ENCODE data around the gene HOXB8. TPM values are rescaled to one million over a fixed set of nuclear protein-coding genes. Genes with fewer than 3 reads are reported as not detected.

Gene HOXB8
- total RNA-seq, 1 donor from 2014 or later = not detected

DNA sequence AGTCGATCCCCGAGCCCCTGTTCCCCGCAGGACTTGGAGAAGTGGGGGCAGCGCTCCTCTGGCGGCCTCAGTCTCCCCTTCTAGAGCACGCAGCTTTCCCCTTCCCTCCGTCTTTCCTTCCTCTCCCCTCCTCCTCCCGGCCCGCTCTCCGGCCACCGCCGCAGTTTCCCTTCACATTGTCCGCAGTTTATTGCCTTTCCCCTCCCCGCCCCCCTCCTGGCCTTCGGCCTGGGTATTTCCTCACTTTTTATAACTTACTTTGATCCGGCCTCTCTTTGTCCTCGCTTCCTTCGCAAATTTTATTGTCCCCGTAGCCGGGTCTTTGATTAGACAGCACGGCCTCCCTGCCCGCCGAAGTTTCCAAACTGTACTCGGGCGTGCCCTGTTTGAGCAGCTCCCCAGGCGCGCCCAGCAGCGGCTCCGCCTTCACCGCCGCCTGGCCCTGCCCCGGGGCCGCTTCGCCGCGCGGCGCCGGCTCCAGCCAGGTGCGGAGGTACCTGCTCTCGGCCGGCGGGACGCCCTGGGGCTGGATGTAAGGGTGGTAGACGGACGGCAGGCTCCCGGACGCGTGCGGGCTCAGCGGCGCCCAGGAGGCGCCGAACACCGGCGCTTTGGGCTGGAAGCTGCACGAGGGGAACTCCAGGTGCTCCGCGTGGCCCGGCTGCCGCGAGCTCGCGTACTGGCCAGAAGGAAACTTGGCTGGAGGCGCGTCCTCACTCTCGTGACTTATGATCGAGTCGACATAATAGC lies 10.6 kb upstream of the HOXB8 start:
- Mint-ChIP-seq H3K27me3 (ENCODE audit: low read depth) (peaks cover 83% of the 10 kb centered on the region), H3K27ac (ENCODE audit: unreplicated experiment) (no peak overlapping the region), H3K36me3 (ENCODE audit: low read depth) (peaks cover 5% of the 10 kb centered on the region), H3K9me3 (ENCODE audit: low read depth) (no peaks in the 10 kb centered on the region), H3K4me3 (ENCODE audit: unreplicated experiment) (peak overlapping the region; percentile 65), H3K4me1 (ENCODE audit: low read depth) (peaks cover 8% of the 10 kb centered on the region)
- no peak for DNase-seq (ENCODE audit: low spot score)
- TF ChIP-seq, protein P1, sequence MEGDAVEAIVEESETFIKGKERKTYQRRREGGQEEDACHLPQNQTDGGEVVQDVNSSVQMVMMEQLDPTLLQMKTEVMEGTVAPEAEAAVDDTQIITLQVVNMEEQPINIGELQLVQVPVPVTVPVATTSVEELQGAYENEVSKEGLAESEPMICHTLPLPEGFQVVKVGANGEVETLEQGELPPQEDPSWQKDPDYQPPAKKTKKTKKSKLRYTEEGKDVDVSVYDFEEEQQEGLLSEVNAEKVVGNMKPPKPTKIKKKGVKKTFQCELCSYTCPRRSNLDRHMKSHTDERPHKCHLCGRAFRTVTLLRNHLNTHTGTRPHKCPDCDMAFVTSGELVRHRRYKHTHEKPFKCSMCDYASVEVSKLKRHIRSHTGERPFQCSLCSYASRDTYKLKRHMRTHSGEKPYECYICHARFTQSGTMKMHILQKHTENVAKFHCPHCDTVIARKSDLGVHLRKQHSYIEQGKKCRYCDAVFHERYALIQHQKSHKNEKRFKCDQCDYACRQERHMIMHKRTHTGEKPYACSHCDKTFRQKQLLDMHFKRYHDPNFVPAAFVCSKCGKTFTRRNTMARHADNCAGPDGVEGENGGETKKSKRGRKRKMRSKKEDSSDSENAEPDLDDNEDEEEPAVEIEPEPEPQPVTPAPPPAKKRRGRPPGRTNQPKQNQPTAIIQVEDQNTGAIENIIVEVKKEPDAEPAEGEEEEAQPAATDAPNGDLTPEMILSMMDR (IDR thresholded peaks at IDR 0.05) = no peak

DNA sequence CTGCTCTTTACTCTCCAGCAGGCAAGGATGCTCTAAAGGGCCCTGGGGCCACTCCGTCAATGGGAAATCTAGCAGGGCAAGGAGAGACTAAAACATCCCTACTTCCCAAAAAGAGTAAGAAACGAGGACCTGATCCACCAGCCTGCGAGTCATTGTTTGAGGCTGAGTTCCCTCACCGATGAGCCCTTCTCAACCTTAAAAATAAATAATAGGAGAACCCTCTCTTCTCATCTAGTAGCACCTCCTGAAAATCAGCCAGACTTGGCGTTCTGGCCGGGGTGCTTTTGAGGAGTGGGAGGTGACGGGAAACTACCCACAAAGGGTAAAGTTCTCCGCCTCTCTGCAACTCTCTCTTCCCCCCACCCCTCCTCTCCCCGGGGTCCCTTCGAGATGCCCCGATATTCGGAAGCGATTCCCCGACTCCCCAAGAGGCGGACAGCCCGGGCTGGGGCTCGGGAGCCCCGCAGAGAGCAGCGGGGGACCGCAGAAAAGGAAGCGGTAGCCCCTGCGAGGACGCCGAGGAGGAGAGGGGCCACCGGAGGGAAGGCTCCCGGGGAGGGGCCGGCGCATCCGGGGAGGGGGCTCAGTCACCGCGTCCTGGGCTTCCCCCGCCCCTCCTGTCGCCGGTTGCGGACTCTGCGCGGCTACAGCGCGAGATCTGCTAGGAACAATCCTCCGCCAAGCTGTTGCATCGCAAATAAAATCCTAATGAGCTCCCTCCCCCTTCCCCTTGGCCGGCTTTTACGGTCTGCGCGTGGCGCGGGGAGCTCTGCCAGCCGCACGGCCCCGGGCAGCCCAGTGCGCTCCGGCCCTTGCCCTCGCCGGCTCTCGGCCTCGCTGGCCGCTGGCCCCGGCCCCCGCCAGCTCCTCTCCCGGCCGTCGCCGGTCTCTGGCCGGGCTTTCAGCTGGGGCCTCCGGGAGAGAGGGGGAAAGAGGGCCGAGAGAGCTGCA lies 9.7 kb upstream of the HOXB8 start:
- peaks cover 8% of the 10 kb centered on the region for H3K4me1 Mint-ChIP-seq (ENCODE audit: low read depth)

DNA sequence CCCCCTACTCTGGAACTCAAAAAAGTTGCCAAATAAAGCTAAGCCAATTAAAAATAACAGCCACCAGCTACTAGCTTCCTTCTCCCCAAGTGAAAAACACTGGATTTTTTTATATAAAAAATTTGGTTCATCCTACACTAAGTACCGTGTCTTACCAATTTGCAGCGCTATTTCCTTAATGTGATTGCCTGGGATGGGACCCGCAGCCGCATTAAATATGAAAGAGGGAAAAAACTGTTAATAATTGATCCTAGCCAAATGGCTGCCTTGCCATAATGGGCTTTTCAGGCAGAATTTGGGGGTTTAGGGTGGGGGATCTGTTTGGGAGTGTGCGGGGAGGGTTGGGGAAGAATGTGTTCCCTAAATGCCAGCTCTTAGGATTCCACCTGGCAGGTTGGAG lies 9.0 kb upstream of the HOXB8 start:
- no peak for DNase-seq (ENCODE audit: low spot score)
- H3K4me3 Mint-ChIP-seq (ENCODE audit: unreplicated experiment) = no peak overlapping the region
- H3K36me3 Mint-ChIP-seq (ENCODE audit: low read depth) = peaks cover 5% of the 10 kb centered on the region
- H3K27ac Mint-ChIP-seq (ENCODE audit: unreplicated experiment) = no peak overlapping the region
- peaks cover 8% of the 10 kb centered on the region for H3K4me1 Mint-ChIP-seq (ENCODE audit: low read depth)
- TF ChIP-seq, protein P1 (IDR thresholded peaks at IDR 0.05) = no peak
- no peaks in the 10 kb centered on the region for H3K9me3 Mint-ChIP-seq (ENCODE audit: low read depth)
- peaks cover 81% of the 10 kb centered on the region for H3K27me3 Mint-ChIP-seq (ENCODE audit: low read depth)

More for the DNA sequence above, 9.7 kb upstream of the HOXB8 start:
- Mint-ChIP-seq H3K36me3 (ENCODE audit: low read depth) (peaks cover 5% of the 10 kb centered on the region), H3K27me3 (ENCODE audit: low read depth) (peaks cover 82% of the 10 kb centered on the region), H3K4me3 (ENCODE audit: unreplicated experiment) (peak overlapping the region; percentile 65), H3K9me3 (ENCODE audit: low read depth) (no peaks in the 10 kb centered on the region), H3K27ac (ENCODE audit: unreplicated experiment) (no peak overlapping the region)
- no peak for DNase-seq (ENCODE audit: low spot score)
- TF ChIP-seq, protein P1 (IDR thresholded peaks at IDR 0.05) = no peak

DNA sequence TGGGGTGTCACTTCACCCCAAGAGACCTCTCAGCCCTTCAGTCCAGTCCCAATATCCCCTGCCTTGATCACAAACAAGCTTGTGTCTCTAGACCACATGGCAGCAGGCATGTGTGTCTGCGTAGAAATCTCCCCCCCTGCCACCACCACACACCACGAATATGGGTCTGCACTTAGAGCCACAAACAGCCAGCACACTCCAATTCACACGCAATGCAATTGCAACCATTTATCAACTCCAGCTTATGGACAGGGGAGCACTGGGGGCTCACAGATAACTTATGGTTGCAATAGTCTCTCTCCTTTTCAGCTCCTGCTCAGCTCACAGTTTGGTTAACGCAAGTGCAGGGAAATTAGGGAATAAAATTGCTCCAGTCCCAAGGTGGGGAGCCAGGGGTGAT lies 8.5 kb upstream of the HOXB8 start:
- DNase-seq (ENCODE audit: low spot score) = no peak
- TF ChIP-seq, protein P1 (IDR thresholded peaks at IDR 0.05) = no peak
- H3K36me3 Mint-ChIP-seq (ENCODE audit: low read depth) = peaks cover 5% of the 10 kb centered on the region
- no peak overlapping the region for H3K27ac Mint-ChIP-seq (ENCODE audit: unreplicated experiment)
- no peak overlapping the region for H3K4me3 Mint-ChIP-seq (ENCODE audit: unreplicated experiment)
- H3K27me3 Mint-ChIP-seq (ENCODE audit: low read depth) = peaks cover 81% of the 10 kb centered on the region
- H3K9me3 Mint-ChIP-seq (ENCODE audit: low read depth) = no peaks in the 10 kb centered on the region
- H3K4me1 Mint-ChIP-seq (ENCODE audit: low read depth) = peaks cover 10% of the 10 kb centered on the region

DNA sequence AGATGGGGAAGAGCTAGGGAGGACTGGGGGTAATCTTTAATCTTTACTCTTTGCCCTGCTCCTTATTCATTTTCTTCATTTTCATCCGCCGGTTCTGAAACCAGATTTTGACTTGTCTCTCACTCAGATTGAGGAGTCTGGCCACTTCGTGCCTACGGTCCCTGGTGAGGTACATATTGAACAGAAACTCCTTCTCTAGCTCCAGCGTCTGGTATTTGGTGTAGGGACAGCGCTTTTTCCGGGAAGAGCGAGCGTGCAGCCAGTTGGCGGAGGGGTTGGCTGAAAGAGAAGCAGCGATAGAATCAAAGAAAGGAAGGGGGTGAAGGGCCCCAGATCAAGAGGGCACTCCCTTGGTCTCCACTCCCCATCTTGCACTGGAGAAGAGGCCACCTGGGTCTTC lies 7.8 kb upstream of the HOXB8 start:
- Mint-ChIP-seq H3K36me3 (ENCODE audit: low read depth) (peaks cover 5% of the 10 kb centered on the region), H3K27ac (ENCODE audit: unreplicated experiment) (no peak overlapping the region), H3K9me3 (ENCODE audit: low read depth) (no peaks in the 10 kb centered on the region), H3K4me3 (ENCODE audit: unreplicated experiment) (no peak overlapping the region), H3K4me1 (ENCODE audit: low read depth) (peaks cover 15% of the 10 kb centered on the region), H3K27me3 (ENCODE audit: low read depth) (peaks cover 80% of the 10 kb centered on the region)
- no peak for DNase-seq (ENCODE audit: low spot score)
- TF ChIP-seq, protein P1 (IDR thresholded peaks at IDR 0.05) = no peak

Measured in chondrocyte (in vitro differentiated cells).